ENCODE measurements around the gene ZBTB20. TPM values are rescaled to one million over a fixed set of nuclear protein-coding genes. Genes with fewer than 3 reads are reported as not detected.

ZBTB20 gene
- total RNA-seq, 1 experiment from 2014 or later, result 3.7 TPM

DNA sequence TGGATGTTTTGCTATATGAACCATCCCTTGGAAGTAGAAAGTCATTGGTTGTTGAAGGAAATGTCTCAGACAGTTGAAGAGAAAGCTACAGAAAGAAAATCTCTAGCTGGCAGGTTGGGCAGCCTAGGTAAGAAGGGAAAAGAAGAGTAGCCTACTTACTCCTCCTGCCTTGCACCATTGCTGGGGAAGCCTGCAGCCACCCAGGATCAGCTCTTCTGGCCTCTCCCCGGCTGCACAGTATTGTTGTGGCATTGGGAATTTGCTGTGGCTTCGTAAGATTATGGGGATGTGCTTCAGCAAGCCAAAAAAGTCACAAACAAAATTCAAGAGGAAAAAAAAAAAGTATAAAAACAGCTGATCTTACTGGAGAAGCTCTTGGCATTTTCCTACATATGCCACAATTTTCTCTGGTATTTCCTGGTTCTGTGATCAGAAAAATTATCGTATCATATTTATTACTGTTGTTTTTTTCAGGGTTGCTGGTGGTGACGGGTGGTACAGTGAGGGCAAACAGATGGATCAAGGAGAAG, 699.1 kb downstream of the ZBTB20 start:
- H3K9ac ChIP-seq (ENCODE audit: low read length), result no peak overlapping the region
- H3K36me3 ChIP-seq (ENCODE audit: low read depth, low read length), result no peaks in the 10 kb centered on the region
- DNase-seq, result no peak
- intact Hi-C loops (cut with micrococcal nuclease), result no loop called here
- no peak for ATAC-seq
- no peak overlapping the region for H3K4me2 ChIP-seq (ENCODE audit: low read length)
- no peaks in the 10 kb centered on the region for H3K79me2 ChIP-seq (ENCODE audit: low read length)
- no peaks in the 10 kb centered on the region for H4K20me1 ChIP-seq (ENCODE audit: low read length)
- H3K9me2 ChIP-seq (replicated peaks; ENCODE audit: low read length), result no peaks in the 10 kb centered on the region
- peaks cover 18% of the 10 kb centered on the region for H3K27me3 ChIP-seq (ENCODE audit: low read length)
- TF ChIP-seq EZH2 (IDR thresholded peaks at IDR 0.05; ENCODE audit: low read length, unreplicated experiment), result no peak
- TF ChIP-seq EZH2phosphoT487 (IDR thresholded peaks at IDR 0.05; ENCODE audit: borderline replicate concordance, low read length), result no peak
- TF ChIP-seq, protein P1, sequence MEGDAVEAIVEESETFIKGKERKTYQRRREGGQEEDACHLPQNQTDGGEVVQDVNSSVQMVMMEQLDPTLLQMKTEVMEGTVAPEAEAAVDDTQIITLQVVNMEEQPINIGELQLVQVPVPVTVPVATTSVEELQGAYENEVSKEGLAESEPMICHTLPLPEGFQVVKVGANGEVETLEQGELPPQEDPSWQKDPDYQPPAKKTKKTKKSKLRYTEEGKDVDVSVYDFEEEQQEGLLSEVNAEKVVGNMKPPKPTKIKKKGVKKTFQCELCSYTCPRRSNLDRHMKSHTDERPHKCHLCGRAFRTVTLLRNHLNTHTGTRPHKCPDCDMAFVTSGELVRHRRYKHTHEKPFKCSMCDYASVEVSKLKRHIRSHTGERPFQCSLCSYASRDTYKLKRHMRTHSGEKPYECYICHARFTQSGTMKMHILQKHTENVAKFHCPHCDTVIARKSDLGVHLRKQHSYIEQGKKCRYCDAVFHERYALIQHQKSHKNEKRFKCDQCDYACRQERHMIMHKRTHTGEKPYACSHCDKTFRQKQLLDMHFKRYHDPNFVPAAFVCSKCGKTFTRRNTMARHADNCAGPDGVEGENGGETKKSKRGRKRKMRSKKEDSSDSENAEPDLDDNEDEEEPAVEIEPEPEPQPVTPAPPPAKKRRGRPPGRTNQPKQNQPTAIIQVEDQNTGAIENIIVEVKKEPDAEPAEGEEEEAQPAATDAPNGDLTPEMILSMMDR (conservative IDR thresholded peaks at IDR 0.05; ENCODE audit: low read depth, low read length), result no peak
- POLR2A ChIA-PET (ENCODE audit: unreplicated experiment), result no interaction called here
- H2AFZ ChIP-seq (ENCODE audit: low read length), result no peak overlapping the region
- no TSS peak for BruUV-seq (replicated peaks)
- H3F3A ChIP-seq (ENCODE audit: low read length, unreplicated experiment), result no peaks in the 10 kb centered on the region
- no peak overlapping the region for H3K4me3 ChIP-seq (ENCODE audit: low read length)
- no peaks in the 10 kb centered on the region for H3K9me3 ChIP-seq (ENCODE audit: low read length)
- no peaks in the 10 kb centered on the region for H3K4me1 ChIP-seq (ENCODE audit: insufficient read depth, low read length)
- CTCF ChIA-PET, result interaction anchor here (0.7 kb wide), 1 partner anchor 326 kb away, joined by 4 read pairs; no protein-coding TSS in a partner anchor
- no peak overlapping the region for H3K27ac ChIP-seq (ENCODE audit: low read length)

DNA sequence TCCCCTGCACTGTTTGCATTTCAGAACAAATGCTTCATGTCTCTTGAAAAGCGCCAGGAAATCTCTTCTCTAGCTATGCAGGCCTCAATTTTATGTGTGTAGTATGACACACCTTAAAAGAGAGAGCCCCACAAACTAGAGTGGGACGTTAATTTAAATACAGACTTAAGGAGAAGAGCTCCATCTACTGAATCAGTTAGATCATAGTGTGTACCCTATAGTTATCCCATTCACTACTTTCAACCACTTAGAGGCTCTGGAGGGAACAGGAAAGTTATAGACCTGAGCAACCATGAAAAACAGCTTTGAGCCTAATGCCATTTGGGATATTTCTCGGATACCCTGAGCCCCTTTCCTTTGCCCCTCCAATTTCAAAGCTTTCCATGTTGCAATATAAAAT, 699.5 kb downstream of the ZBTB20 start:
- Histone ChIP-seq H3K4me1 (ENCODE audit: insufficient read depth, low read length) (no peaks in the 10 kb centered on the region), H3K9me2 (replicated peaks; ENCODE audit: low read length) (no peaks in the 10 kb centered on the region), H3K36me3 (ENCODE audit: low read depth, low read length) (no peaks in the 10 kb centered on the region), H3K9me3 (ENCODE audit: low read length) (no peaks in the 10 kb centered on the region), H3K4me3 (ENCODE audit: low read length) (no peak overlapping the region), H2AFZ (ENCODE audit: low read length) (no peak overlapping the region), H3K4me2 (ENCODE audit: low read length) (no peak overlapping the region), H4K20me1 (ENCODE audit: low read length) (no peaks in the 10 kb centered on the region), H3K9ac (ENCODE audit: low read length) (no peak overlapping the region), H3K27ac (ENCODE audit: low read length) (no peak overlapping the region), H3K27me3 (ENCODE audit: low read length) (peaks cover 13% of the 10 kb centered on the region; the same call in 1 of the 2 replicates), H3F3A (ENCODE audit: low read length, unreplicated experiment) (no peaks in the 10 kb centered on the region), H3K79me2 (ENCODE audit: low read length) (no peaks in the 10 kb centered on the region)
- no TSS peak for BruUV-seq (replicated peaks)
- DNase-seq (no peak), ATAC-seq (peak; percentile 27; the same call in 1 of the 2 replicates)
- TF ChIP-seq, protein P1 (conservative IDR thresholded peaks at IDR 0.05; ENCODE audit: low read depth, low read length), result no peak
- TF ChIP-seq EZH2phosphoT487 (IDR thresholded peaks at IDR 0.05; ENCODE audit: borderline replicate concordance, low read length) (no peak), EZH2 (IDR thresholded peaks at IDR 0.05; ENCODE audit: low read length, unreplicated experiment) (no peak)
- intact Hi-C loops (cut with micrococcal nuclease), result no loop called here
- ChIA-PET CTCF (interaction anchor here (0.7 kb wide), 1 partner anchor 326 kb away, joined by 4 read pairs; no protein-coding TSS in a partner anchor), POLR2A (ENCODE audit: unreplicated experiment) (interaction anchor here (0.6 kb wide), 1 partner anchor 191 kb away, joined by 3 read pairs; no protein-coding TSS in a partner anchor)

DNA sequence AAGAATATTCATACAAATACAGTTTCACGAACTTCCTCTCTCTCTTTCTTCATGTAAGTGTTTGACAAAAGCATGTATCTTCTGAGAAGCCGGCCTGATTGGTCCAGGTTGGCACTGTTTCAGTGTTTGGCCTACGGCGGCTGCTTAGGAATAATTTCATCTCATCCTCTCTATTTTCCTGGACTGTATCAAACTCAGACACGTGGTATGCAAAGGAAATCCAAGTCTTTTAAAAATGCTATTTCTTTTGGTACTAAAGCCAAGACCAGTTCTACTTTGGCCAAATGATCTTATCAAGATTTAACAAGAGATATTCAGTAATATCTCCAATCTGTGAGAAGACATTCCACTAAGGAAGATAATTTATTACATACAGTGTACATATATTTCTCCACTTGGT, 700.5 kb downstream of the ZBTB20 start:
- H3K9me2 ChIP-seq (replicated peaks; ENCODE audit: low read length), result no peaks in the 10 kb centered on the region
- no peak for ATAC-seq
- H3K27ac ChIP-seq (ENCODE audit: low read length), result no peak overlapping the region
- H2AFZ ChIP-seq (ENCODE audit: low read length), result no peak overlapping the region
- no peaks in the 10 kb centered on the region for H3K9me3 ChIP-seq (ENCODE audit: low read length)
- intact Hi-C loops (cut with micrococcal nuclease), result no loop called here
- H3K36me3 ChIP-seq (ENCODE audit: low read depth, low read length), result no peaks in the 10 kb centered on the region
- no peaks in the 10 kb centered on the region for H3K4me1 ChIP-seq (ENCODE audit: insufficient read depth, low read length)
- TF ChIP-seq, protein P1 (conservative IDR thresholded peaks at IDR 0.05; ENCODE audit: low read depth, low read length), result no peak
- TF ChIP-seq EZH2phosphoT487 (IDR thresholded peaks at IDR 0.05; ENCODE audit: borderline replicate concordance, low read length), result no peak
- no peak for TF ChIP-seq EZH2 (IDR thresholded peaks at IDR 0.05; ENCODE audit: low read length, unreplicated experiment)
- H3K9ac ChIP-seq (ENCODE audit: low read length), result no peak overlapping the region
- H3K27me3 ChIP-seq (ENCODE audit: low read length), result peaks cover 13% of the 10 kb centered on the region; the same call in 1 of the 2 replicates
- H3F3A ChIP-seq (ENCODE audit: low read length, unreplicated experiment), result no peaks in the 10 kb centered on the region
- H3K4me2 ChIP-seq (ENCODE audit: low read length), result no peak overlapping the region
- DNase-seq, result no peak
- no peak overlapping the region for H3K4me3 ChIP-seq (ENCODE audit: low read length)
- CTCF ChIA-PET, result no interaction called here
- POLR2A ChIA-PET (ENCODE audit: unreplicated experiment), result interaction anchor here (0.6 kb wide), 2 partner anchors 13 to 192 kb away, joined by 3 to 4 read pairs; no protein-coding TSS in a partner anchor
- H4K20me1 ChIP-seq (ENCODE audit: low read length), result no peaks in the 10 kb centered on the region
- H3K79me2 ChIP-seq (ENCODE audit: low read length), result no peaks in the 10 kb centered on the region
- no TSS peak for BruUV-seq (replicated peaks)

Measured in PC-3 (cell line).